HepG2 (cell line): ENCODE data around the gene CAPZB. TPM values are rescaled to one million over a fixed set of nuclear protein-coding genes. Genes with fewer than 3 reads are reported as not detected.
A peak's percentile ranks its signal among the peaks of the same experiment; 100 is the strongest.

Experiments used
- ARHGAP35 ChIP-seq: sonication (generic); formaldehyde crosslinking; IDR thresholded peaks from 2 replicates; pipeline ENCODE4 v1.9.0; 2022; ENCODE audit warnings: mild to moderate bottlenecking, inconsistent platforms, moderate library complexity, missing genetic modification reagents, borderline replicate concordance
- CCDC6 ChIP-seq: sonication (generic); formaldehyde crosslinking; IDR thresholded peaks from 2 replicates; pipeline ENCODE4 v1.8.1; 2022; ENCODE audit warnings: mild to moderate bottlenecking, missing genetic modification reagents, moderate library complexity
- CERS6 ChIP-seq: sonication (generic); formaldehyde crosslinking; IDR thresholded peaks from 2 replicates; pipeline ENCODE4 v1.5.0; 2020; ENCODE audit warnings: missing genetic modification reagents
- ETV6 ChIP-seq: sonication (generic); formaldehyde crosslinking; conservative IDR thresholded peaks from 2 replicates; pipeline ENCODE4 v1.4.0; 2020; ENCODE audit warnings: missing genetic modification reagents
- GMEB2 ChIP-seq: IDR thresholded peaks from 2 replicates; pipeline ENCODE4 v1.6.1; 2016; ENCODE audit warnings: missing biosample characterization, missing genetic modification reagents, low read depth
- PITX1 ChIP-seq: sonication (generic); formaldehyde crosslinking; IDR thresholded peaks from 2 replicates; pipeline ENCODE4 v1.5.1; 2020; ENCODE audit warnings: mild to moderate bottlenecking, missing genetic modification reagents
- RNF2 ChIP-seq: fragments of 450-650 bp; conservative IDR thresholded peaks from 2 replicates; pipeline ENCODE4 v1.6.1; 2016; ENCODE audit warnings: low read depth
- SALL1 ChIP-seq: sonication (generic); formaldehyde crosslinking; IDR thresholded peaks from 2 replicates; pipeline ENCODE4 v1.8.0; 2022; ENCODE audit warnings: mild to moderate bottlenecking, missing genetic modification reagents
- SALL2 ChIP-seq: sonication (generic); formaldehyde crosslinking; IDR thresholded peaks from 2 replicates; pipeline ENCODE4 v1.8.1; 2023; ENCODE audit warnings: mild to moderate bottlenecking, missing genetic modification reagents, inconsistent platforms
- SNRNP70 ChIP-seq: fragments of 200-400 bp; formaldehyde crosslinking; IDR thresholded peaks from 2 replicates; pipeline ENCODE4 v1.6.1; 2017; ENCODE audit warnings: mild to moderate bottlenecking, low read depth, low read length, moderate library complexity
- SP1 ChIP-seq, 2 experiments: fragments of 450-650 bp in 1 of 2; sonication (generic) in 1 of 2; formaldehyde crosslinking in 1 of 2; IDR thresholded peaks; 2 replicates each; pipeline versions ENCODE4 v1.4.0 to v1.6.1; 2016 to 2020; ENCODE audit warnings: missing genetic modification reagents in 1 of 2
- XBP1 ChIP-seq: sonication (generic); formaldehyde crosslinking; IDR thresholded peaks from 2 replicates; pipeline ENCODE4 v1.5.0; 2020; ENCODE audit warnings: missing genetic modification reagents
- ZFP36L1 ChIP-seq: sonication (generic); formaldehyde crosslinking; IDR thresholded peaks from 2 replicates; pipeline ENCODE4 v1.8.0; 2022; ENCODE audit warnings: mild to moderate bottlenecking, missing genetic modification reagents, moderate library complexity
- ZFYVE20 ChIP-seq: sonication (generic); formaldehyde crosslinking; IDR thresholded peaks from 2 replicates; pipeline ENCODE4 v1.8.0; 2023; ENCODE audit warnings: low read depth, mild to moderate bottlenecking, moderate library complexity, missing genetic modification reagents, borderline replicate concordance
- ZNF136 ChIP-seq: sonication (generic); formaldehyde crosslinking; IDR thresholded peaks from 2 replicates; pipeline ENCODE4 v1.8.1; 2022; ENCODE audit warnings: low read depth, mild to moderate bottlenecking, moderate library complexity, missing genetic modification reagents
- ZNF816 ChIP-seq: sonication (generic); formaldehyde crosslinking; IDR thresholded peaks from 2 replicates; pipeline ENCODE4 v1.8.0; 2022; ENCODE audit warnings: missing genetic modification reagents, mild to moderate bottlenecking, borderline replicate concordance
- ZNF839 ChIP-seq: sonication (generic); formaldehyde crosslinking; IDR thresholded peaks from 2 replicates; pipeline ENCODE4 v1.4.0; 2020; ENCODE audit warnings: missing genetic modification reagents, mild to moderate bottlenecking, borderline replicate concordance
- polyA plus RNA-seq, 8 experiments: library from polyadenylated mRNA; depleted of rRNA in 3 of 8; stranded (reverse) in 7 of 8; unstranded in 1 of 8; fragments of >200 nt; fragmentation: Illumina TruSeq in 4 of 8; extraction: Trizol in 4 of 8; gene quantifications; 2 replicates each; pipeline versions ENCODE4 v1.2.1 to v1.2.3, GENCODE V29; 2011 to 2016; ENCODE audit warnings: low read depth in 4 of 8, missing spikeins in 1 of 8, mixed read lengths in 1 of 8; ENCODE audit not compliant: insufficient read depth in 1 of 8
- total RNA-seq, 5 experiments: library from RNA; depleted of rRNA; stranded (reverse); fragments of >200 nt; fragmentation: Illumina TruSeq; extraction: Trizol; gene quantifications; 2 replicates each; pipeline ENCODE4 v1.2.3, GENCODE V29; 2016; ENCODE audit warnings: low read depth in 1 of 5
- TF ChIP-seq, protein P1 (sequence below): sonication (generic); formaldehyde crosslinking; IDR thresholded peaks from 2 replicates; pipeline ENCODE4 v1.4.0; 2020; ENCODE audit warnings: missing genetic modification reagents
- TF ChIP-seq, protein P2 (sequence below): sonication (generic); formaldehyde crosslinking; IDR thresholded peaks from 2 replicates; pipeline ENCODE4 v1.9.0; 2021; ENCODE audit warnings: missing genetic modification reagents, borderline replicate concordance
- TF ChIP-seq, protein P3 (sequence below): sonication (generic); formaldehyde crosslinking; IDR thresholded peaks from 2 replicates; pipeline ENCODE4 v1.5.0; 2020; ENCODE audit warnings: missing genetic modification reagents

CAPZB gene
- total and polyA plus RNA-seq, 2 of the 13 experiments (the other 11 are each of a cell fraction or from before 2014, with no cell fraction given): 58.9 to 76.9 TPM

- no peak for TF ChIP-seq CCDC6
- TF ChIP-seq, protein P1, sequence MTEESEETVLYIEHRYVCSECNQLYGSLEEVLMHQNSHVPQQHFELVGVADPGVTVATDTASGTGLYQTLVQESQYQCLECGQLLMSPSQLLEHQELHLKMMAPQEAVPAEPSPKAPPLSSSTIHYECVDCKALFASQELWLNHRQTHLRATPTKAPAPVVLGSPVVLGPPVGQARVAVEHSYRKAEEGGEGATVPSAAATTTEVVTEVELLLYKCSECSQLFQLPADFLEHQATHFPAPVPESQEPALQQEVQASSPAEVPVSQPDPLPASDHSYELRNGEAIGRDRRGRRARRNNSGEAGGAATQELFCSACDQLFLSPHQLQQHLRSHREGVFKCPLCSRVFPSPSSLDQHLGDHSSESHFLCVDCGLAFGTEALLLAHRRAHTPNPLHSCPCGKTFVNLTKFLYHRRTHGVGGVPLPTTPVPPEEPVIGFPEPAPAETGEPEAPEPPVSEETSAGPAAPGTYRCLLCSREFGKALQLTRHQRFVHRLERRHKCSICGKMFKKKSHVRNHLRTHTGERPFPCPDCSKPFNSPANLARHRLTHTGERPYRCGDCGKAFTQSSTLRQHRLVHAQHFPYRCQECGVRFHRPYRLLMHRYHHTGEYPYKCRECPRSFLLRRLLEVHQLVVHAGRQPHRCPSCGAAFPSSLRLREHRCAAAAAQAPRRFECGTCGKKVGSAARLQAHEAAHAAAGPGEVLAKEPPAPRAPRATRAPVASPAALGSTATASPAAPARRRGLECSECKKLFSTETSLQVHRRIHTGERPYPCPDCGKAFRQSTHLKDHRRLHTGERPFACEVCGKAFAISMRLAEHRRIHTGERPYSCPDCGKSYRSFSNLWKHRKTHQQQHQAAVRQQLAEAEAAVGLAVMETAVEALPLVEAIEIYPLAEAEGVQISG: no peak
- no peak for TF ChIP-seq GMEB2 (CRISPR knock-in tag)
- TF ChIP-seq RNF2: no peak
- TF ChIP-seq ZNF839 (CRISPR knock-in tag): no peak
- TF ChIP-seq ZNF136 (CRISPR knock-in tag): no peak
- no peak for TF ChIP-seq SALL2 (CRISPR knock-in tag)
- TF ChIP-seq XBP1 (CRISPR knock-in tag): no peak
- no peak for TF ChIP-seq CERS6 (CRISPR knock-in tag)
- no peak for TF ChIP-seq SP1 (IDR thresholded peaks at IDR 0.05)
- TF ChIP-seq SP1 (CRISPR knock-in tag; IDR thresholded peaks at IDR 0.05): no peak
- TF ChIP-seq, protein P2, sequence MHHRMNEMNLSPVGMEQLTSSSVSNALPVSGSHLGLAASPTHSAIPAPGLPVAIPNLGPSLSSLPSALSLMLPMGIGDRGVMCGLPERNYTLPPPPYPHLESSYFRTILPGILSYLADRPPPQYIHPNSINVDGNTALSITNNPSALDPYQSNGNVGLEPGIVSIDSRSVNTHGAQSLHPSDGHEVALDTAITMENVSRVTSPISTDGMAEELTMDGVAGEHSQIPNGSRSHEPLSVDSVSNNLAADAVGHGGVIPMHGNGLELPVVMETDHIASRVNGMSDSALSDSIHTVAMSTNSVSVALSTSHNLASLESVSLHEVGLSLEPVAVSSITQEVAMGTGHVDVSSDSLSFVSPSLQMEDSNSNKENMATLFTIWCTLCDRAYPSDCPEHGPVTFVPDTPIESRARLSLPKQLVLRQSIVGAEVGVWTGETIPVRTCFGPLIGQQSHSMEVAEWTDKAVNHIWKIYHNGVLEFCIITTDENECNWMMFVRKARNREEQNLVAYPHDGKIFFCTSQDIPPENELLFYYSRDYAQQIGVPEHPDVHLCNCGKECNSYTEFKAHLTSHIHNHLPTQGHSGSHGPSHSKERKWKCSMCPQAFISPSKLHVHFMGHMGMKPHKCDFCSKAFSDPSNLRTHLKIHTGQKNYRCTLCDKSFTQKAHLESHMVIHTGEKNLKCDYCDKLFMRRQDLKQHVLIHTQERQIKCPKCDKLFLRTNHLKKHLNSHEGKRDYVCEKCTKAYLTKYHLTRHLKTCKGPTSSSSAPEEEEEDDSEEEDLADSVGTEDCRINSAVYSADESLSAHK: no peak
- peak; percentile 27 for TF ChIP-seq SALL1 (CRISPR knock-in tag)
- TF ChIP-seq ARHGAP35 (CRISPR knock-in tag): no peak
- TF ChIP-seq ZNF816 (CRISPR knock-in tag): no peak
- TF ChIP-seq ZFP36L1: no peak
- no peak for TF ChIP-seq ETV6 (CRISPR knock-in tag)
- TF ChIP-seq PITX1 (CRISPR knock-in tag): no peak
- TF ChIP-seq, protein P3, sequence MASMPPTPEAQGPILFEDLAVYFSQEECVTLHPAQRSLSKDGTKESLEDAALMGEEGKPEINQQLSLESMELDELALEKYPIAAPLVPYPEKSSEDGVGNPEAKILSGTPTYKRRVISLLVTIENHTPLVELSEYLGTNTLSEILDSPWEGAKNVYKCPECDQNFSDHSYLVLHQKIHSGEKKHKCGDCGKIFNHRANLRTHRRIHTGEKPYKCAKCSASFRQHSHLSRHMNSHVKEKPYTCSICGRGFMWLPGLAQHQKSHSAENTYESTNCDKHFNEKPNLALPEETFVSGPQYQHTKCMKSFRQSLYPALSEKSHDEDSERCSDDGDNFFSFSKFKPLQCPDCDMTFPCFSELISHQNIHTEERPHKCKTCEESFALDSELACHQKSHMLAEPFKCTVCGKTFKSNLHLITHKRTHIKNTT (CRISPR knock-in tag): no peak
- no peak for TF ChIP-seq ZFYVE20 (CRISPR knock-in tag)
- no peak for TF ChIP-seq SNRNP70
Observed at GRCh38 chr1:19430121-19431068, 54.9 kb downstream of the CAPZB start (continued).
